ENCODE results near the gene MAGEE2.
A peak's percentile ranks its signal among the peaks of the same experiment; 100 is the strongest.
"Not testable (repeated sequence)": the region's sequence is repeated elsewhere in the genome, so short reads cannot be mapped to it uniquely, and the experiment has no call there.

MAGEE2 gene, protein sequence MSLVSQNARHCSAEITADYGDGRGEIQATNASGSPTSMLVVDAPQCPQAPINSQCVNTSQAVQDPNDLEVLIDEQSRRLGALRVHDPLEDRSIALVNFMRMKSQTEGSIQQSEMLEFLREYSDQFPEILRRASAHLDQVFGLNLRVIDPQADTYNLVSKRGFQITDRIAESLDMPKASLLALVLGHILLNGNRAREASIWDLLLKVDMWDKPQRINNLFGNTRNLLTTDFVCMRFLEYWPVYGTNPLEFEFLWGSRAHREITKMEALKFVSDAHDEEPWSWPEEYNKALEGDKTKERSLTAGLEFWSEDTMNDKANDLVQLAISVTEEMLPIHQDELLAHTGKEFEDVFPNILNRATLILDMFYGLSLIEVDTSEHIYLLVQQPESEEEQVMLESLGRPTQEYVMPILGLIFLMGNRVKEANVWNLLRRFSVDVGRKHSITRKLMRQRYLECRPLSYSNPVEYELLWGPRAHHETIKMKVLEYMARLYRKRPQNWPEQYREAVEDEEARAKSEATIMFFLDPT

GRCh38 chrX:75784680-75785491 is at the start of gene MAGEE2:
Gene MAGEE2 (minus strand): TSS chrX:75785254. CDS start chrX:75785051, 203 bp downstream.
- DNase-seq: no peak

- DNase-seq: no peak
These were observed 1.2 kb upstream of the MAGEE2 start for GRCh38 chrX:75786290-75786689.

DNA sequence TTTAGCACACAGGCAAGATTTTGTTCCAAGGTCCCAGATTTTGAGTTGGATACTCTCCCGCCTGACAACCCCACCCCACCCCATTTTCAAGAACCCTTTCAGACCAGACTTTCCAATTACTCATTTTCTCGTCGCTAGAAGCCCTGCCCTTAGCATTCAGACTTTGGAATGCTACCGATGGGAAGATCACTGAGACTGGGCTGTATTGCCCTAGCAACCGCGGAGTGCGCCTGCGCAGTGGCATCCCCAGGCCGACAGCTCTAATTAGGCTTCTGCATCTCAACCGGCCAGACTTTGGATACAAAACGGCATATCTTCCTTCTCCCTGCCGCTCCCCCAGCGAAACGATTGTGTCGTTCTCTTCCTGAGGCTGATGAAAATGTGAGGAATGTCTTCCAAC is 3.4 kb downstream of the MAGEE2 start:
- DNase-seq: no peak

DNA sequence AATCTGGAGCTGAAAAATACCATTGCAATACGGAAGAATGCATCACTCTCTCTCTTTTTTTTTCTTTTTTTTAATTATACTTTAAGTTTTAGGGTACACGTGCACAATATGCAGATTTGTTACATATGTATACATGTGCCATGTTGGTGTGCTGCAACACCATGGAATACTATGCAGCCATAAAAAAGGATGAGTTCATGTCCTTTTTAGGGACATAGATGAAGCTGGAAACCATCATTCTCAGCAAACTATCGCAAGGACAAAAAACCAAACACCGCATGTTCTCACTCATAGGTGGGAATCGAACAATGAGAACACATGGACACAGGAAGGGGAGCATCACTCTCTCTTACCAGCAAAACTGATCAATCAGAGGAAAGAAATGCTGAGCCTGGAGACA is 17.0 kb downstream of the MAGEE2 start:
- not testable (repeated sequence) for DNase-seq

DNA sequence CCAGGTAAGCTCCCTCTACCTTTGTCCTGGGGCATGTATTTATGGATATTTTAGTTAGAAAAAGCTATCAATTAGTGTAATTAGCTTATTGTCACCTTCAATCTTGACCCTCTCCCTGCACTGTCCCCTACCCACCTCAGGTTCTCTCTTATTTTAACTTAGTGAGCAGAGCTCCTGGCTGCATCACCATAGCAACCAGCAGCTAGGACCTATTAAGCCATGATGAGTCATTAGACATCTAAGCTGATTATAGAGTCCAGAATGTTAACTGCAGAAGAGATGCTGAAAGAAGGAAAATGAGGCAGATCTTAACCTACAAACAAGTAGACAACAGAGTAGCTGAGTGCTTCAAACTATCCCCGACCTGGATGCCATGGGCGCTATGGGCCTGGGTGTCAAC is 36.6 kb downstream of the MAGEE2 start:
- no peak for DNase-seq

DNA sequence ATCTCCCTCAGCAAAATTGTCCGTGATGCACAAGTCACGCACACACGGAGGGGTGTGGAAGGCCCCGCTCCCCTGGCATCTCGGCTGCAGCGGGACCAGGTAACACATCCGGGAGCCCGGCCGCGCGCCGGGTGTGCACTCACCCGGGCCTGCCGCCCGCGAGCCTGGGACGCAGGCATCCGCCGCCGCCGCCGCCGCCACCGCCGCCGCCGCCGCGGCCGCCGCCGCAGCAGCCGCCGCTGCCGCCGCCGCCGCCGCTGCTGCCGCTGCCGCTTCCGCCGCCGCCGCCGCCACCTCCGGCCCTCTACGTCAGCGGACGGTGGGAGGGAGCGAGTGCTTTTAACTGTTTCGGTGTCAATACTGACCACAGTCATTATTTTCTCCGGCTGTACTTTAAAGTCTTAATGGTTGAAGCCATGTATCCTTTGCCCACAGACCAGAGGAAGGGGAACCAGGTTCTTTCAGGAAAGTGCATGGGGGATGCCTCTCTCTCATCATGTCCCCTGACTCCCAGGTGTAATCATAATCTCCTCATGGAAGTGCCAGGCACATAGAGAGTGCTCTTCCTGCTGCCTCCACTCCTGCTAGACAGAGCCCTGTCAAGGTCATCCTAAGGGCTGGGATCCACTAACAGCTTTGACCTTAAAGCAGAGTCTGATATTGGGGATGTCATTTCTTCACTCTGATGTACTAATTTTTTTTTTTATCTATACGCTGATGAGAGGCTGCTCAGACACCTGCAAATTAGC is 38.0 kb downstream of the MAGEE2 start:
- DNase-seq: peak; percentile 2
